Ammon's horn (tissue), 1 donor: ENCODE results near the gene ZFYVE9.
"Not testable (repeated sequence)": the region's sequence is repeated elsewhere in the genome, so short reads cannot be mapped to it uniquely, and the experiment has no call there.

Source experiments
- DNase-seq: peaks from one replicate; pipeline ENCODE4 v3.0.0-alpha.2; 2016; ENCODE audit warnings: low spot score

The ZFYVE9 gene

GRCh38 chr1:52190500-52191252, 48.8 kb downstream of the ZFYVE9 start:
- no peak for DNase-seq

- no peak for DNase-seq
These were observed 49.6 kb downstream of the ZFYVE9 start for GRCh38 chr1:52191395-52191965.

GRCh38 chr1:52192024-52192423, 50.1 kb downstream of the ZFYVE9 start:
- no peak for DNase-seq

- no peak for DNase-seq
These were observed 50.5 kb downstream of the ZFYVE9 start for GRCh38 chr1:52192436-52192835.

- DNase-seq, result no peak
These were observed 52.1 kb downstream of the ZFYVE9 start for GRCh38 chr1:52193985-52194384.

GRCh38 chr1:52195161-52195560, 53.3 kb downstream of the ZFYVE9 start:
- DNase-seq, result no peak

GRCh38 chr1:52203935-52204625, 62.2 kb downstream of the ZFYVE9 start:
- no peak for DNase-seq

- no peak for DNase-seq
These were observed 62.8 kb downstream of the ZFYVE9 start for GRCh38 chr1:52204696-52205095.

GRCh38 chr1:52206686-52207085, 64.8 kb downstream of the ZFYVE9 start:
- DNase-seq, result not testable (repeated sequence)

GRCh38 chr1:52209429-52209828, 67.5 kb downstream of the ZFYVE9 start:
- DNase-seq, result no peak

GRCh38 chr1:52210044-52210443, 68.2 kb downstream of the ZFYVE9 start:
- DNase-seq, result no peak

GRCh38 chr1:52216907-52217458, 75.1 kb downstream of the ZFYVE9 start:
- DNase-seq, result no peak

- no peak for DNase-seq
These were observed 83.3 kb downstream of the ZFYVE9 start for GRCh38 chr1:52225174-52225573.

- DNase-seq, result no peak
These were observed 87.6 kb downstream of the ZFYVE9 start for GRCh38 chr1:52229494-52229893.

- DNase-seq, result no peak
These were observed 91.6 kb downstream of the ZFYVE9 start for GRCh38 chr1:52233463-52233862.

- DNase-seq, result no peak
These were observed 92.1 kb downstream of the ZFYVE9 start for GRCh38 chr1:52234014-52234413.

- no peak for DNase-seq
These were observed 92.8 kb downstream of the ZFYVE9 start for GRCh38 chr1:52234708-52235107.

- no peak for DNase-seq
These were observed 93.8 kb downstream of the ZFYVE9 start for GRCh38 chr1:52235646-52236045.

GRCh38 chr1:52237430-52237829, 95.5 kb downstream of the ZFYVE9 start:
- DNase-seq, result no peak

- no peak for DNase-seq
These were observed 96.6 kb downstream of the ZFYVE9 start for GRCh38 chr1:52238474-52238873.

GRCh38 chr1:52238887-52239707, 97.2 kb downstream of the ZFYVE9 start:
- no peak for DNase-seq

- no peak for DNase-seq
These were observed 97.8 kb downstream of the ZFYVE9 start for GRCh38 chr1:52239708-52240001.
